GM06990 (cell line): ENCODE results near the gene GULP1.
A peak's percentile ranks its signal among the peaks of the same experiment; 100 is the strongest.

ENCODE experiments used
- DNase-seq: peaks from one replicate; pipeline ENCODE4 v3.0.0-alpha.2; 2011; ENCODE audit not compliant: insufficient read length; ENCODE audit errors: extremely low read depth
- H3K27me3 ChIP-seq: replicated peaks from 2 replicates; pipeline ENCODE4 v1.6.0; 2011; ENCODE audit warnings: low read length; ENCODE audit not compliant: control insufficient read depth, insufficient read depth
- H3K36me3 ChIP-seq: 2 replicates; pipeline ENCODE4 v1.5.1; 2011; ENCODE audit warnings: low read length; ENCODE audit not compliant: control insufficient read depth, insufficient read depth
- H3K4me3 ChIP-seq: replicated peaks from 2 replicates; pipeline ENCODE4 v1.5.1; 2011; ENCODE audit warnings: low read depth, mild to moderate bottlenecking, control low read depth, low read length
- CTCF ChIP-seq: IDR thresholded peaks from 2 replicates; pipeline ENCODE4 v1.5.1; 2011; ENCODE audit warnings: low read length, control low read depth, mild to moderate bottlenecking, inconsistent platforms; ENCODE audit not compliant: insufficient read depth, poor library complexity, severe bottlenecking

GULP1 gene

GRCh38 chr2:188506843-188507242 lies 215.2 kb downstream of the GULP1 start:
- DNase-seq, result no peak
- no peak for TF ChIP-seq CTCF

GRCh38 chr2:188511346-188511745 lies 219.7 kb downstream of the GULP1 start:
- no peak for TF ChIP-seq CTCF
- Histone ChIP-seq H3K36me3 (no peaks in the 10 kb centered on the region), H3K27me3 (no peaks in the 10 kb centered on the region), H3K4me3 (no peak overlapping the region)
- no peak for DNase-seq

More at GRCh38 chr2:188506843-188507242, 215.2 kb downstream of the GULP1 start:
- H3K27me3 ChIP-seq, result no peaks in the 10 kb centered on the region
- H3K36me3 ChIP-seq, result no peaks in the 10 kb centered on the region
- no peak overlapping the region for H3K4me3 ChIP-seq

GRCh38 chr2:188512456-188512855 lies 220.8 kb downstream of the GULP1 start:
- H3K27me3 ChIP-seq, result no peaks in the 10 kb centered on the region
- H3K4me3 ChIP-seq, result no peak overlapping the region
- DNase-seq, result no peak
- H3K36me3 ChIP-seq, result no peaks in the 10 kb centered on the region
- TF ChIP-seq CTCF, result peak; percentile 25

- no peak for DNase-seq
- no peak overlapping the region for H3K4me3 ChIP-seq
- TF ChIP-seq CTCF, result no peak
- H3K27me3 ChIP-seq, result no peaks in the 10 kb centered on the region
- no peaks in the 10 kb centered on the region for H3K36me3 ChIP-seq
These were observed 224.2 kb downstream of the GULP1 start for GRCh38 chr2:188515918-188516317.

GRCh38 chr2:188517549-188518215 lies 226.0 kb downstream of the GULP1 start:
- H3K4me3 ChIP-seq, result no peak overlapping the region
- DNase-seq, result no peak
- no peaks in the 10 kb centered on the region for H3K27me3 ChIP-seq
- no peaks in the 10 kb centered on the region for H3K36me3 ChIP-seq
- no peak for TF ChIP-seq CTCF

- no peak overlapping the region for H3K4me3 ChIP-seq
- no peak for TF ChIP-seq CTCF
- no peaks in the 10 kb centered on the region for H3K27me3 ChIP-seq
- no peak for DNase-seq
- H3K36me3 ChIP-seq, result no peaks in the 10 kb centered on the region
These were observed 226.7 kb downstream of the GULP1 start for GRCh38 chr2:188518381-188518780.
